Endothelial cell of umbilical vein (primary cell): Measurements from ENCODE around the gene EXOC6B. TPM values are rescaled to one million over a fixed set of nuclear protein-coding genes. Genes with fewer than 3 reads are reported as not detected.

Source experiments
- BruUV-seq: library from RNA; stranded (reverse); fragments of 400-500 nt; replicated peaks from 2 replicates; lab custom pipeline; 2021; lab: Mats Ljungman, UMichigan
- CTCF ChIA-PET: fragments of 300-600, 350-600 bp; sonication (Branson Sonifier 250); formaldehyde crosslinking; loops from one replicate; lab custom pipeline; 2021; ENCODE audit warnings: antibody characterized with exemption, inconsistent platforms; lab: Charles Lee
- POLR2A ChIA-PET: fragments of 300-600, 350-600 bp; sonication (Branson Sonifier 250); formaldehyde crosslinking; loops from one replicate; lab custom pipeline; 2021; ENCODE audit warnings: antibody characterized with exemption, inconsistent platforms; lab: Charles Lee
- DNase-seq: peaks from one replicate; pipeline ENCODE4 v3.0.0-alpha.2; 2011; ENCODE audit warnings: low read depth, low spot score
- FAIRE-seq: peaks from 2 replicates; lab custom pipeline; 2011; peaks lifted over from hg19 to GRCh38; lab: Jason Lieb, UNC
- H2AFZ ChIP-seq: 2 replicates; pipeline ENCODE4 v1.6.0; 2012; ENCODE audit warnings: low read depth, low read length, control low read depth, inconsistent platforms
- H3K27ac ChIP-seq: 2 replicates; pipeline ENCODE4 v1.5.1; 2011; ENCODE audit warnings: low read depth, mild to moderate bottlenecking, control low read depth, low read length, moderate library complexity; ENCODE audit not compliant: insufficient read depth
- H3K27me3 ChIP-seq, 2 experiments: 2 replicates each; pipeline versions ENCODE4 v1.6.0 to v1.6.1; 2011; ENCODE audit warnings: low read length in 2 of 2, mixed read lengths in 1 of 2; ENCODE audit not compliant: control insufficient read depth in 2 of 2, insufficient read depth in 2 of 2
- H3K36me3 ChIP-seq, 2 experiments: 2 replicates in 1 of 2; 3 replicates in 1 of 2; pipeline ENCODE4 v1.5.1; 2011; ENCODE audit warnings: low read length in 2 of 2, mild to moderate bottlenecking in 1 of 2, moderate library complexity in 1 of 2; ENCODE audit not compliant: control insufficient read depth in 2 of 2, insufficient read depth in 2 of 2; ENCODE audit errors: extremely low read depth in 1 of 2
- H3K4me1 ChIP-seq: 3 replicates; pipeline ENCODE4 v1.5.1; 2011; ENCODE audit warnings: mild to moderate bottlenecking, low read length; ENCODE audit not compliant: control insufficient read depth, insufficient read depth; ENCODE audit errors: extremely low read depth
- H3K4me2 ChIP-seq: 2 replicates; pipeline ENCODE4 v1.6.1; 2011; ENCODE audit warnings: low read length, control low read depth, mixed read lengths; ENCODE audit not compliant: insufficient read depth
- H3K4me3 ChIP-seq, 3 experiments: fragments of 200-600 bp in 1 of 3; sonication (generic), shearing (Covaris generic) in 1 of 3; replicated peaks in 1 of 3; 2 replicates each; pipeline ENCODE4 v1.5.1; 2011 to 2016; ENCODE audit warnings: control low read depth in 3 of 3, low read length in 3 of 3, mild to moderate bottlenecking in 2 of 3, inconsistent platforms in 1 of 3, low read depth in 1 of 3, moderate library complexity in 1 of 3; ENCODE audit not compliant: insufficient read depth in 1 of 3
- H3K79me2 ChIP-seq: 2 replicates; pipeline ENCODE4 v1.6.0; 2012; ENCODE audit warnings: low read length, inconsistent platforms; ENCODE audit not compliant: control insufficient read depth, insufficient read depth
- H3K9ac ChIP-seq: replicated peaks from 2 replicates; pipeline ENCODE3; 2011; ENCODE audit warnings: low read length, control low read depth; ENCODE audit not compliant: insufficient read depth; ENCODE audit errors: extremely low read depth
- H3K9me1 ChIP-seq: replicated peaks from 3 replicates; pipeline ENCODE4 v1.6.0; 2011; ENCODE audit warnings: mild to moderate bottlenecking, low read length; ENCODE audit not compliant: control insufficient read depth, insufficient read depth; ENCODE audit errors: extremely low read depth
- H3K9me3 ChIP-seq: replicated peaks from 2 replicates; pipeline ENCODE4 v1.5.1; 2012; ENCODE audit warnings: low read length, inconsistent platforms; ENCODE audit not compliant: control insufficient read depth, insufficient read depth
- H4K20me1 ChIP-seq: replicated peaks from 2 replicates; pipeline ENCODE3; 2011; ENCODE audit warnings: mild to moderate bottlenecking, low read length; ENCODE audit not compliant: control insufficient read depth, insufficient read depth; ENCODE audit errors: extremely low read depth
- EZH2 ChIP-seq: IDR thresholded peaks from 2 replicates; pipeline ENCODE4 v1.6.1; 2012; ENCODE audit warnings: borderline replicate concordance, low read depth, mild to moderate bottlenecking, moderate library complexity, low read length, inconsistent platforms; ENCODE audit not compliant: severe bottlenecking
- FOS ChIP-seq: IDR thresholded peaks from 2 replicates; pipeline ENCODE4 v1.6.1; 2011; ENCODE audit warnings: mild to moderate bottlenecking, low read length, moderate library complexity, borderline replicate concordance; ENCODE audit not compliant: insufficient read depth
- GATA2 ChIP-seq: IDR thresholded peaks from 2 replicates; pipeline ENCODE4 v1.7.0; 2011; ENCODE audit warnings: low read depth, mild to moderate bottlenecking, moderate library complexity, mixed read lengths, low read length; ENCODE audit not compliant: insufficient read length, insufficient read depth
- JUN ChIP-seq: IDR thresholded peaks from 2 replicates; pipeline ENCODE4 v1.6.1; 2011; ENCODE audit warnings: borderline replicate concordance, low read depth; ENCODE audit not compliant: insufficient read length, insufficient read depth
- MYC ChIP-seq: IDR thresholded peaks from one replicate; pipeline ENCODE4 v1.6.1; 2011; ENCODE audit warnings: mild to moderate bottlenecking, low read depth, low read length
- POLR2A ChIP-seq: IDR thresholded peaks from 2 replicates; pipeline ENCODE4 v1.6.1; 2012; ENCODE audit warnings: low read depth, mild to moderate bottlenecking, control low read depth, low read length
- POLR2AphosphoS5 ChIP-seq: IDR thresholded peaks from 2 replicates; pipeline ENCODE4 v1.6.1; 2012; ENCODE audit warnings: low read depth, mild to moderate bottlenecking, control low read depth, low read length, moderate library complexity; ENCODE audit not compliant: insufficient read depth
- dilution Hi-C: fragments of 300-500 bp; cut with MboI; formaldehyde crosslinking; loops from one replicate; pipeline ENCODE4 v1.15.0; 2019; ENCODE audit warnings: low sequenced_read_pairs; ENCODE audit not compliant: extremely low pct_ligation_motif_present
- intact Hi-C: fragments of 100-400 bp; cut with micrococcal nuclease; formaldehyde crosslinking; loops from one replicate; pipeline ENCODE4 v1.10.0; 2022
- polyA plus RNA-seq, 4 experiments: library from polyadenylated mRNA; depleted of rRNA in 3 of 4; stranded (reverse) in 3 of 4; unstranded in 1 of 4; fragments of >200 nt; gene quantifications; 2 replicates each; pipeline versions ENCODE4 v1.2.1 to v1.2.3, GENCODE V29; 2011 to 2012; ENCODE audit warnings: missing spikeins in 1 of 4
- total RNA-seq: library from RNA; stranded (reverse); gene quantifications from 2 replicates; pipeline ENCODE4 v1.2.3, GENCODE V29; 2021
- TF ChIP-seq, protein P1 (sequence below), 2 donors: IDR thresholded peaks; 1 replicate in 1 of 2; 2 replicates in 1 of 2; pipeline ENCODE4 v1.5.1; 2011; ENCODE audit warnings: low read length in 2 of 2, mild to moderate bottlenecking in 2 of 2, moderate library complexity in 2 of 2, control low read depth in 1 of 2, inconsistent platforms in 1 of 2, low read depth in 1 of 2; ENCODE audit not compliant: insufficient read depth in 1 of 2; ENCODE audit errors: extremely low read depth in 1 of 2
- TF ChIP-seq, protein P2 (sequence below): IDR thresholded peaks from 2 replicates; pipeline ENCODE4 v1.6.1; 2011; ENCODE audit not compliant: insufficient read depth, insufficient read length

EXOC6B gene
- total and polyA plus RNA-seq, 2 donors (not counting 3 experiments of a cell fraction or from before 2014, with no cell fraction given) = 10.8 to 34.8 TPM

DNA sequence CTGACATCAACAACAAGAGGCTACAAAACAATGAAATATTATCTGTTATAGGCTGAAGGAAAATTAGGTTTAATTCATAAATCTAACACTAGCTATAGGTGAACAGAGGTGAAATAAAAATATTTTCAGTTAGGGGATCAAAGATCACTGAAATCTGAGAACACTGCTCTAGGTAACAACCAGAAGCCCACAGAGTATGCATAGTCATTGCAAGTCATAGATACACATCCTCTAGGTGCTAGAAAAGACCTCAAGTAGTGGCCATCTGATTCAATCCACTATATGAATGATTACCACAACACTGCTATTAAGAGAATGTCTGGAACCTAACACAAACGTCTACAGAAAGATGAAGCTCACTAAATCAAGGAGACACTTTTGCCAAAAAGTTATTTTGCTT lies 413.6 kb downstream of the EXOC6B start:
- H4K20me1 ChIP-seq = no peaks in the 10 kb centered on the region
- H3K4me1 ChIP-seq = no peaks in the 10 kb centered on the region
- H3K9me1 ChIP-seq = no peaks in the 10 kb centered on the region
- no peak overlapping the region for H3K4me2 ChIP-seq
- H3K9me3 ChIP-seq = no peaks in the 10 kb centered on the region
- ChIA-PET CTCF (no interaction called here), POLR2A (no interaction called here)
- H3K4me3 ChIP-seq = no peak overlapping the region
- dilution Hi-C loops = no loop called here
- H3K27ac ChIP-seq = no peak overlapping the region
- H3K36me3 ChIP-seq = no peaks in the 10 kb centered on the region
- TF ChIP-seq POLR2A (no peak), EZH2 (no peak), FOS (no peak), POLR2AphosphoS5 (no peak)
- TF ChIP-seq, protein P1, sequence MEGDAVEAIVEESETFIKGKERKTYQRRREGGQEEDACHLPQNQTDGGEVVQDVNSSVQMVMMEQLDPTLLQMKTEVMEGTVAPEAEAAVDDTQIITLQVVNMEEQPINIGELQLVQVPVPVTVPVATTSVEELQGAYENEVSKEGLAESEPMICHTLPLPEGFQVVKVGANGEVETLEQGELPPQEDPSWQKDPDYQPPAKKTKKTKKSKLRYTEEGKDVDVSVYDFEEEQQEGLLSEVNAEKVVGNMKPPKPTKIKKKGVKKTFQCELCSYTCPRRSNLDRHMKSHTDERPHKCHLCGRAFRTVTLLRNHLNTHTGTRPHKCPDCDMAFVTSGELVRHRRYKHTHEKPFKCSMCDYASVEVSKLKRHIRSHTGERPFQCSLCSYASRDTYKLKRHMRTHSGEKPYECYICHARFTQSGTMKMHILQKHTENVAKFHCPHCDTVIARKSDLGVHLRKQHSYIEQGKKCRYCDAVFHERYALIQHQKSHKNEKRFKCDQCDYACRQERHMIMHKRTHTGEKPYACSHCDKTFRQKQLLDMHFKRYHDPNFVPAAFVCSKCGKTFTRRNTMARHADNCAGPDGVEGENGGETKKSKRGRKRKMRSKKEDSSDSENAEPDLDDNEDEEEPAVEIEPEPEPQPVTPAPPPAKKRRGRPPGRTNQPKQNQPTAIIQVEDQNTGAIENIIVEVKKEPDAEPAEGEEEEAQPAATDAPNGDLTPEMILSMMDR (IDR thresholded peaks at IDR 0.05; ENCODE audit: extremely low read depth in 1 of 2, insufficient read depth in 1 of 2, low read depth in 1 of 2, low read length in 2 of 2) = no peak
- TF ChIP-seq, protein P2, sequence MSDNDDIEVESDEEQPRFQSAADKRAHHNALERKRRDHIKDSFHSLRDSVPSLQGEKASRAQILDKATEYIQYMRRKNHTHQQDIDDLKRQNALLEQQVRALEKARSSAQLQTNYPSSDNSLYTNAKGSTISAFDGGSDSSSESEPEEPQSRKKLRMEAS = no peak
- no peak for FAIRE-seq
- no peaks in the 10 kb centered on the region for H3K27me3 ChIP-seq
- no peak overlapping the region for H2AFZ ChIP-seq
- intact Hi-C loops = no loop called here
- no peak for DNase-seq
- BruUV-seq = no TSS peak
- H3K79me2 ChIP-seq = no peaks in the 10 kb centered on the region
- no peak overlapping the region for H3K9ac ChIP-seq

DNA sequence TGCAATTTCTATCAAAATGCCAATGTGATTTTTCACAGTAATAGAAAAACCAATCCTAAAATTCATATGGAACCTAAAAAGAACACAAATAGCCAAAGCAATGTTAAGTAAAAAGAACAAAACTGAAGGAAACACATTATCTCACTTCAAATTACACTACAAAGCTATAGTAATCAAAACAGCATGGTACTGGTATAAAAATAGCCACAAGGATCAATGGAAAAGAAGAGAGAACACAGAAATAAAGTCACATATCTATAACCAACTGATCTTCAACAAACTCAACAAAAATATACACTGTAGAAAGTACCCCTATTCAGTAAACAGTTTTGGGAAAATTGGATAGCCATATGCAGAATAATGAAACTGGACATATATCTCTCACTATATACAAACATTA lies 426.0 kb downstream of the EXOC6B start:
- no peaks in the 10 kb centered on the region for H3K36me3 ChIP-seq
- dilution Hi-C loops = no loop called here
- H3K79me2 ChIP-seq = no peaks in the 10 kb centered on the region
- no peaks in the 10 kb centered on the region for H3K9me3 ChIP-seq
- no peak overlapping the region for H3K4me2 ChIP-seq
- no peak overlapping the region for H3K27ac ChIP-seq
- no peaks in the 10 kb centered on the region for H3K27me3 ChIP-seq
- no peak for FAIRE-seq
- H3K9ac ChIP-seq = no peak overlapping the region
- TF ChIP-seq EZH2 = no peak
- no peak for TF ChIP-seq JUN
- TF ChIP-seq FOS = no peak
- TF ChIP-seq, protein P1 (IDR thresholded peaks at IDR 0.05; ENCODE audit: extremely low read depth in 1 of 2, insufficient read depth in 1 of 2, low read depth in 1 of 2, low read length in 2 of 2) = no peak
- TF ChIP-seq MYC = no peak
- TF ChIP-seq, protein P2 = no peak
- TF ChIP-seq GATA2 = no peak
- no peak for TF ChIP-seq POLR2AphosphoS5
- no peak for TF ChIP-seq POLR2A
- ChIA-PET CTCF (no interaction called here), POLR2A (no interaction called here)
- no peak for DNase-seq
- no peak overlapping the region for H3K4me3 ChIP-seq
- intact Hi-C loops = no loop called here
- H3K9me1 ChIP-seq = no peaks in the 10 kb centered on the region
- H2AFZ ChIP-seq = no peak overlapping the region
- no peaks in the 10 kb centered on the region for H3K4me1 ChIP-seq
- H4K20me1 ChIP-seq = no peaks in the 10 kb centered on the region
- no TSS peak for BruUV-seq
